ENCODE results near the gene SNTG2. TPM values are rescaled to one million over a fixed set of nuclear protein-coding genes. Genes with fewer than 3 reads are reported as not detected.

SNTG2 gene
- total RNA-seq, 1 experiment from 2014 or later, result 20.5 TPM

GRCh38 chr2:910698-911097 lies 40.0 kb upstream of the SNTG2 start:
- no peak for ATAC-seq
- no peak for DNase-seq (ENCODE audit: low spot score)
- no peak overlapping the region for H3K27ac Mint-ChIP-seq
- H3K4me3 Mint-ChIP-seq, result no peak overlapping the region
- CTCF ChIA-PET, result interaction anchor here (1.2 kb wide), 1 partner anchor 195 kb away, joined by 3 read pairs; no protein-coding TSS in a partner anchor
- peaks cover 55% of the 10 kb centered on the region for H3K27me3 Mint-ChIP-seq (ENCODE audit: low read depth)
- H3K4me1 Mint-ChIP-seq, result peaks cover 8% of the 10 kb centered on the region
- no peak for TF ChIP-seq ZNF396 (CRISPR knock-in tag; IDR thresholded peaks at IDR 0.05; ENCODE audit: borderline replicate concordance)
- TF ChIP-seq AFF4 (CRISPR knock-in tag; IDR thresholded peaks at IDR 0.05; ENCODE audit: borderline replicate concordance), result no peak
- TF ChIP-seq IRF2 (CRISPR knock-in tag; IDR thresholded peaks at IDR 0.05; ENCODE audit: borderline replicate concordance, low read depth), result no peak
- TF ChIP-seq PREB (CRISPR knock-in tag; IDR thresholded peaks at IDR 0.05; ENCODE audit: borderline replicate concordance), result no peak
- peaks cover 3% of the 10 kb centered on the region; the same call in 1 of the 2 replicates for H3K9me3 Mint-ChIP-seq
- POLR2A ChIA-PET, result no interaction called here
- H3K36me3 Mint-ChIP-seq, result no peaks in the 10 kb centered on the region

- Mint-ChIP-seq H3K36me3 (no peaks in the 10 kb centered on the region), H3K27ac (no peak overlapping the region), H3K27me3 (ENCODE audit: low read depth) (peaks cover 40% of the 10 kb centered on the region), H3K4me1 (no peaks in the 10 kb centered on the region; the same call in 1 of the 2 replicates), H3K9me3 (peaks cover 3% of the 10 kb centered on the region; the same call in 1 of the 2 replicates), H3K4me3 (no peak overlapping the region)
- TF ChIP-seq ZNF425 (CRISPR knock-in tag; conservative IDR thresholded peaks at IDR 0.05), result no peak
- TF ChIP-seq NFATC4 (CRISPR knock-in tag; IDR thresholded peaks at IDR 0.05), result no peak
- no peak for TF ChIP-seq IRF2 (CRISPR knock-in tag; IDR thresholded peaks at IDR 0.05; ENCODE audit: borderline replicate concordance, low read depth)
- TF ChIP-seq ZNF317 (CRISPR knock-in tag; IDR thresholded peaks at IDR 0.05; ENCODE audit: borderline replicate concordance, low read depth), result no peak
- TF ChIP-seq NR2C2 (CRISPR knock-in tag; IDR thresholded peaks at IDR 0.05), result no peak
- no peak for TF ChIP-seq ZNF423 (CRISPR knock-in tag; IDR thresholded peaks at IDR 0.05)
- TF ChIP-seq ARID4B (CRISPR knock-in tag; IDR thresholded peaks at IDR 0.05; ENCODE audit: borderline replicate concordance), result no peak
- no peak for TF ChIP-seq E2F1 (CRISPR knock-in tag; IDR thresholded peaks at IDR 0.05)
- TF ChIP-seq CDX4 (CRISPR knock-in tag; IDR thresholded peaks at IDR 0.05; ENCODE audit: borderline replicate concordance), result no peak
- no peak for TF ChIP-seq CBFB (CRISPR knock-in tag; IDR thresholded peaks at IDR 0.05; ENCODE audit: low read depth)
- TF ChIP-seq HMGXB4 (CRISPR knock-in tag; IDR thresholded peaks at IDR 0.05), result no peak
- no peak for TF ChIP-seq NFYB (CRISPR knock-in tag; conservative IDR thresholded peaks at IDR 0.05; ENCODE audit: low read depth)
- ChIA-PET CTCF (no interaction called here), POLR2A (no interaction called here)
- no peak for DNase-seq (ENCODE audit: low spot score)
- no peak for ATAC-seq
Observed at GRCh38 chr2:915979-916378, 34.7 kb upstream of the SNTG2 start.
